Inflammatory macrophage treated with lipopolysaccharide for 4 hours (primary cell): ENCODE data around the gene MFSD6.
"Not testable (repeated sequence)": the region's sequence is repeated elsewhere in the genome, so short reads cannot be mapped to it uniquely, and the experiment has no call there.

Experiments
- DNase-seq: peaks from one replicate; pipeline ENCODE4 v3.0.0-alpha.2; 2020

MFSD6 gene

DNA sequence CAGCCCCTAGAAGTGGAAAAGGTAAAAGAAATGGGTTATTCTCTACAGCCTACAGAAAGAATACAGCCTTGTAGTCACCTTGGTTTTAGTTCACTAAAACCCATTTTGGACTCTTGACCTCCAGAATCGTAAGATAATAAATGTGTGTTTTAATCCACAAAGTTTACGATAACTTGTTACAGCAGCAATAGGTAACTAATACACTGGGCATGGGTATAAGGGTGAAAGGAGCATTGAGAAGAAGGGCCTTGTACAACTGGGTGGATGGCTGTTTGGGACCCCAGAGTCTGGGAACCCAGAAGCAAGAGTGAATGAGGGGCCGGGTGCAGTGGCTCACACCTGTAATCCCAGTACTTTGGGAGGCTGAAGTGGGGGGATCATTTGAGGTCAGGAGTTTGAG lies 2.2 kb upstream of the MFSD6 start:
- DNase-seq: no peak

DNA sequence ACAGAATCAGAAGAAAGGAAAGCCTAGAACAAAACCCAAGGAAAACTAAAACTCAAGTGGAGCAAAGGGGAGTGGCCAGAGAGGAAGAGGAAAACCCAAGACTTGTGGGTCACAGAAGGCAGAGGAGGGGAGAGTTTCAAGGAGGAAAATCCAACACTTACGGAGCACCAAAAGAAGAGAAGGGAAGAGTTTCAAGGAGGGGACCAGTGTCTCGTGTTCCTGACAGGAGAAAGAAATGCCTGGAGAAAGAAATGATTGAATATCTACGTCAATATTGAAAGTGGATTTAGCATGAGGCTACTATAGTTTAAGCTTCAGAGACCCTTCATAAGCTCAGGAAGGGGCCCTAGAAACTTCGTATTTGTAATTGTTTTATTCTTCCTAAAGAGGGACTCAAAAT lies 1.4 kb upstream of the MFSD6 start:
- no peak for DNase-seq

DNA sequence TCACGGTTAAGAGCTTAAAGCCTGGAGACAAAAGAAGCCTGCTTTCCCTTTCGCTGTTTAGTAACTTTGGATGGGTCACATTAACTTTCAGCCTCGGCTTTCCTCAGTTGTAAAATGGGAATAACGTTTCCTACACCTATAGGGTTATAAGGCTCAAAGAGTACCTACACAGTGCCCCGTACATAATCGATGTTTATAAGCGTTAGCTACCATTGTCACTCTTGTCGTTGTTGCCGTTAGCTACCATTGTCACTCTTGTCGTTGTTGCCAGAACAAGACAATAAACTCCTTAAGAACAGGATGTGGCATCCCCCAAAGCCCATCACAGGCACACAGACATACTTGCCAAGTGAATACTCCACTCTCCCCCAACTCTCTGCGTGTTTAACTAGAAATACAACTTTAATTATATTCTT lies 901 bp upstream of the MFSD6 start:
- DNase-seq: no peak

DNA sequence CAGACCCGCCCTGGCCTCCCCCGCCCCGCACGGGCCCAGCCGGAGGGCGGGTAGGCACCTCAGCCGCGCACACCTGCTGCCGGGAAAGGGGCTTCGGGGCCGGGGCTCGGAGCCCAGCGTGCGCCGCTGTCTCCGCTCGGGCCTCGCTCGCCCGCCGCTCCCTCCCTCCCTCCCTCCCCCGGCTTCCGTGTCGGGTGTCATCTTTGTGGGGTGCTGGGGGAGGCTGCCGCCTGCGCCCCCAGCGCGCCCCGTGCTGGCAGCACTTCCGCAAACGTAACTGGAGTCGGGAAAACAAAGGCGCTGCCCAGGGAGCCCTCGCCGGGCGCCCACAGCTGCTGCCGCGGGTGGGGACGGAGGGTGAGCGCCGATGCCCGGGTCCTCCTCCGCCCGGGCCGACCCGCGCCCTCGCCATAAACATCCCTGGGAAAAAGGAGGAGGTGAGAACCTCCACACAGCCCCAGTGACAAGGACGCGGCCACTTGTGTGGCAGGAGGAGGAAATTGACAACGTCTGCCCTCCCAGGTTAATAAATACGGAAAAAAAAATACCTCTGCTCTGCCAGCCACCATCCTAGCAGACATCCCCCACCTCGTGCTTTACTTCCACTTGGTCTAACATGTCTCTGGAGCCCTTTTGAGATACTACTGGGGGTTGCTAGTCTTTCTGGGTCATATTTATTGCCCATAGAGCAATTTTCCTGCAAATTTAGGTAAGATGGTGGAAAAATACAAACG lies 550 bp downstream of the MFSD6 start:
- peak; percentile 53 for DNase-seq

DNA sequence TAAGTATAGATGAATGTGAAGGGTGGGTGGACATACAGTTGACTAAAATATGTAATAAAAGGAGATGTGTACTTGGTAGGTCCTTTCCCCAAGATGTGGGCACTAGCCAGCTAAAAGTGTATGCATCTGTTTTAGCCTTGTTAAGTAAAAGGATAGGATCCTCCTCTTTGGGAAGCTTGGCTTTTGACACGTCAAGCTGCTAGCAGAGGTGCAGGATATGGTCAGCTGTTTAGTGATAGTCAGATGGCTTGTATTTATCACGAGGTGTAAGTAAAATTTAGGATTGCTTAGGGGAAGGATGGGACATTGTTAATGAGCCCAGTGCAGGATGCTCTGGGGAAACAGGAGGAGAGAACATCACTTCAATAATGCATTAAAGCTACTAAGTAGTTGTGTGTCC lies 1.5 kb downstream of the MFSD6 start:
- no peak for DNase-seq

DNA sequence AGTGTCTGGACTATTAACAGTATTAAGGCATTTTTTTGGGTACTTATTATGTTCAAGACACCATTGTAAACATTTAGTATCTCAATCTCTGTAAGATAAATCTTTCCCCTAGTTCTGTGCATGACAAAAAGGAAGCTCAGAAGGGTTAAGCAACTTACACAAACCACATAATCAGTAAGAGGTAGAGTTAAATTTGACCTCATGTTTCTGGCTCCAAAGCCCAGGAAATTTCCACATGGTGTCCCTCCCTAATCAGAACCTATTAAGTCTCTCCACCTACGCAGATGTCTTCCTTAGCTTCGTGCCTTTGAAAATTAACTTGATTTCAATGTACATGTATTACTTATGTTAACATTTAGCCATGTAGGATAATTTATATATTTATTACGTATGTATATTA lies 2.0 kb downstream of the MFSD6 start:
- peak; percentile 59 for DNase-seq

DNA sequence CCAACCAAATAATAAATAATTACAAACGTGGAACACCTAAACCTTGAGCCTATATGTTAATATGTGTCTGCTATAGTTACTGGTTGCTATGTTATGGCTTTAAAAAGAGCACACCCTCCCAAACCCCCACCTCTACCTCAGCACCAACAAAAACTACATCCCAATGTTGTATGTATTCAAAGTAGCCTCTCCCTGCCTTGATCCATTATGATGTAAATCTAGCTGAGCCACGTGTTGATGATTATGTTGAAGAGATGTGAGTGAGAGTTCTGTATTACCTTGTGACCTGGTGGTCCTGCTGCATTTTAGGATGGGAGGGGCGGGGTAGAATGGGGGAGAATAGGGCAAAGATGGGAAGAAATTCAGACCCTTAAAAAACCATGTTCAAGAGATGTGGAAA lies 4.8 kb downstream of the MFSD6 start:
- no peak for DNase-seq

DNA sequence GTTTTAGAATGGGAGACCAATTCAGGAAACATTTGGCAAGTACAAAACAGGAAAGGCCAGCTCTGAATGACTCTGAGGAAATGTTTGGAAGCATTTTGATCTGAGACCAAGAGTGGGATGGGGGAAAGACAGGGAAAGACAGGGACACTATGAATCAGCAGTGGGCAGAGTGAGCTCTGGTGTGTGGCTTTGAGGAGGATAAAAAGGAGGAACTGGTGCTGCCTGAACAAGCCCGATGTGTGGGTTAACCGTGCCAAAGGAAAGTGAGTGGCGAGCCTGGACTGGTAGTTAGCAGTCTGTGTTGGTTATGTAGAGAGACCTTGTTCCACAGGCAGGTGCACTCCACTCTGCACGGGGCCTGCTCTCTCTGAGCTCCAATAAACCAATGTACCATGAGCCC lies 5.3 kb downstream of the MFSD6 start:
- DNase-seq: peak; percentile 55

DNA sequence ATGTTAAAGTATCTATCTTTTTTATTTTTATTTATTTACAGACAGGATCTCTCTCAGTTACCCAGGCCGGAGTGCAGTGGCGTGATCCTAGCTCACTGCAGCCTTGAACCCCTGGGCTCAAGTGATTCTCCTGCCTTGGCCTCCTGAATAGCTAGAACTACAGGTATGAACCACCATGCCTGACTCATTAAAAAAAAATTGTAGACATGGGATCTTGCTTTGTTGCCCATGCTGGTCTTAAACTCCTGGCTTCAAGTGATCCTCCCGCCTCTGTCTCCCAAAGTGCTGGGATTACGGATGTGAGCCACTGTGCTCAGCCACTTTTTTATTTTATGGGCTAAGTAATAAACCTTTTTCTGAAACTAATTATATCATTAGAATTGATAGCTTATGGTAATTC lies 7.1 kb downstream of the MFSD6 start:
- DNase-seq: no peak

DNA sequence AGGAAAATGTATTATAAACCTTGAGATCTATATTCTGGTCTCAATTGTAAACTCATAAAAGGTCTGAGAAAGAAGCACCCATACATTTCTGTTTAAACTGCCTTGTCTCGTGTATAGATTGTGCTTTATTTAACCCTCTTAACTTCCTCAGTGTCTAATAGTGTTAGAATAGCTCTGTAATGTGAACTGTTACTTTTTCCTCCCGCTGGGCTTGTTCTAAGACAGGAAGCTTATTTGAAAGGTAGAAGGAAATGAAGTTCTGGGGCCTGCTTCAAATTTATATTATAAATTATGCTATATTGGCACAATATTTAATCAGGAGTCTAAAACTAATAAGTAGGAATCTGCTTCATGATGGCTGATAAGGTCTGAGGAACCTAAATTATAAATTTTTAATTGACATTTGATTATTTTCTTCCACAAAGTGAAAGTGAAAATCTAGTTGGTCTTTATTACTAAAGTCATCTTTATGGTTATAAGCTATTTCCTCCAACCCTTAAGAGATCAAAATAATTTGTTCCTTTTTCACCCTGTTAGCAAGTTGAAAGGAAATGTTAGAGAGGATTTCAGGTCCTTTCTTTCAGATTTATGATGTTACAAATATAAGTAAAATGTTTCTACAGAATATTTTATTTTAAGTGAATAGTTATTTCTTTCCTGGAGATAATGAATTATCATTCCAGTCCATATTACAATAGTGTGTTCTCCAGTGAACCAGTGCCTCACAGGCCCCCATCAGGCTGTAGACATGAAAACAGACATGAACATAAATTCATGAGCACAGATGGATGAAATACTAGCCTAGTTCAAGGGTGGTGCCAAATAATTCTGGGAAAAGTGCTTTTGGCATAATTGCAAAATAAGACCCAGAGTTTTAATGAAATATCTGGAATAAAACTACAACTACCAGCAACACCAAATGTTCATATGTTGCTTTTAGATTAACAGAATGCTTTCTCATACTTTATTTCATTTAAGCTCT lies 7.9 kb downstream of the MFSD6 start:
- DNase-seq: peak; percentile 24

DNA sequence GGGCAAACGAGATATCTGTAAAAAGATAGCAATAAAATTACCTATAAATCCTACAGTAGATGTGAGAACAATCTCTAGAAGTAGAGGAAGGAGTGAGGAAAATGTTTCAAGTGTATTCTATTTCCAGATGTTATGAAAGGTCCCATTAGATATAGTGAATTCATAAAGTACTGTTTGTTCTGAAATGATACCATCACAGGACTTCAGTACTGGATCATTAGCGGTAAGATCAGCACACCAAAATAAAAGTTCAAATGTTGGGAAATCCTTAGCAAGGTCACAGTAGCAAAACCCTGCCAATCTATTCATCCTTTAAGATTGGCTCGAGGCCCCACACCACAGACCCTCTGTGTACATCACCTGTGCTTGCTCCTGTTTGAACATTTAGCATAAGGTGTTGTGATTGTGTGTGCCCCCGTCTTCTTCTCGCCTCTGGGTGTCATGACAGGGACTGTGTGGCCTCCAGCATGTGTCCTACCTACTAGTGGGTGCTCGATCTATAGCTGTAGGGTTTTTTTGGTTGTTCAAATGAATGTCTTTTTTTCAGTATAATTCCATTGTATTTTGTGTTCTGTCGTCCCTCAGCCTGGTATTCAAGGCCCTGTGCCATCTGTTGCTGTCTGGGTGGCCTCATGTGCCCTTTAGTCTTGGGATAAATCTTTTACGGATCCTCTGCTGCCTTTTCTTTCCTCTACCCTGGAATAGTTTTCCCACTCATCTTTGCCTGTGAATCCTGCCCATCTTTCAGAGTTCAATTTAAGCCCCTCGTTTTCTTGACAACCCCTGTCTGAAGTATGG lies 9.1 kb downstream of the MFSD6 start:
- no peak for DNase-seq

DNA sequence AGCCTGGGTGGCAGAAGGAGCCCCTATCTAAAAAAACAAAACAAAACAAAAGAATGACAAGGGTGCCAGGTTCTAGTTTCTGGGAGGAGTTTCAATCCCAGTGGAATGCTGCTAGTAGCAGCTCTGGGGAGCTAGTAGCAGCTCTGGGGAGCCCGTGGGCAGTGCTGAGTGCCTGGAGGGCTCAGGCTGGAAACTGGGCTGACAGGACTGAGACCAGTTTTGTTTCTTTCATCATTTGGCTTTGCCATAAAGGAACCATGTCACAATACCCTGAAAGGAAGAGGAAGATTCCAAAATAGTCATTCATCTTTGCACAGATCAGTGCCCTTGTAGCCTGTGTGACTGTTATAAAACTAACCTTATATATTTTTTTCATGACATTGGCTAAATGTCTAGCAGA lies 10.6 kb downstream of the MFSD6 start:
- peak; percentile 53 for DNase-seq

DNA sequence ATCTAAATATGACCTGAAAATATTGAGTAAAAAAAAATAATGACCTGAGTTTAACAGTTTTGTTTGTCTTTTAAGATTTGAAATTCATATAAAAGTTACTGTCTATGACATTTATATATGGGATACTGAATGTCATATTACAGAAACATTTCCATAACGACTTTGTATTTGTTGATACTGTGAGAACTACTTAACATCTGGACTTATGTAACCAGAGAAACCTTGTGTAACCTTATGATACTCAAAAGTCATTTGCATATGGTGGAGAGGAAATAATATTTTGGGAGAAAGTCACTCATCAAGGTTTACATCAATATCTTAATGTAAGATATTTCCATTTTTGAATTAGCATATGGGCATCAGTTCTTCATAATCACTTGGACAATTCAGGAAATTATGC lies 12.6 kb downstream of the MFSD6 start:
- peak; percentile 53 for DNase-seq

DNA sequence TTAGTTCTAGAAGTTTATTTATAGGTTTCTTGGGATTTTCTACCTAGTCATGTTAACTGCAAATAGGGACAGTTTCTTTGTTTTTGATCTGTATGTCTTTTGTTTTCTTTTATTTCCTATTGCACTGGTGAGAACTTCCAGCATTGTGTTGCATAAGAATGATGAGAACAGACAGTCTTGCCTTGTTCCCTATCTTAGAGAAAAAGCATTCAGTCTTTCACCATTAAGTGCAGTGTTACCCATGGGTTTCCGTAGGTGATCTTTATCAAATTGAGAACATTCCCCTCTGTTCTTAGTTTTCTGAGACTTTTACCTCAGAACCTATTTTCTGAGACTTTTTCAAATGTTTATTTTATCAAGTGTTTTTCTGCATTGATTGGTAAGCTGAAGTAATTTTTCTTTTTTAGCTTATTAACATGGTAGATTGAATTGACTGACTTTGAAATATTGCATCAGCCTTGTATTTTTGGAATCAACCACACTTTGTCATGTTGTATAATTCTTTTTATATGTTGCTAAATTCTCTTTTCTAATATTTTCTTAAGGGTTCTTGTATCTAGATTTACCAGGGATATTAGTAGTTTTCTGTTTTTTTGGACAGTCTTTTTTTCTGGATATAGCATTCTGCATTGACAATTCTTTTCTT lies 17.2 kb downstream of the MFSD6 start:
- DNase-seq: peak; percentile 73

DNA sequence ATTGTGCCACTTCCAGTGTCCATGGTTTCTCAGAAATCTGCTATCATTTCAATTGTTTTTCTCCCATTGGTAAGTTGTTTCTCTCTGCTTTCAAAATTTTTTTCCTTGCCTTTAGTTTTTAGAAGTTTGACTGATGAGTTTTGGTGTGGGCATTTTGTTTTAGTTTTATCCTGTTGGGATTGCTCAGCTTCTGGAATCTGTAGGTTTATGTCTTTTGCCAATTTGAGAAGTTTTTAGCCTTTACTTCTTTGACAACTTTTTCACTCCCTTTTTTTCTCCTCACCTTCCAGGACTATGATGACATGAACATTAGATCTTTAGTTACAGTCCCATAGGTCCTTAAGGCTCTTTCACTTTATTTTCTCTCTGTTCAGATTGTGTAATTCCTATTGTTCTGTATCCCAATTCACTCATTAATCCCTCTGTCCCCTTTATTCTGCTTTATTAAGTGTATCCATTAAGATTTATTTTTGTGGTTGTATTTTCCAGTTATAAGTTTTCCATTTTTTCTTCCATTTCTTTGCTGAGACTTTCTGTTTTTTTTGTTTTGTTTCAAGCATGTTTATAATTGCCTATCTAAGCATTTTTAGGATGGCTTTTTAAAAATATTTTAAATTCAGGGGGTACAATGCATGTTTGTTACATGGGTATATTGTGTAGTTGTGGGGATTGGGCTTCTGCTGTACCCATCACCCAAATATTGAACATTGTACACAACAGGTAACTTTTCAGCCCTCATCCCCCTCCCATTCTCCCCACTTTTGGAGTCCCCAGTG lies 17.9 kb downstream of the MFSD6 start:
- no peak for DNase-seq

DNA sequence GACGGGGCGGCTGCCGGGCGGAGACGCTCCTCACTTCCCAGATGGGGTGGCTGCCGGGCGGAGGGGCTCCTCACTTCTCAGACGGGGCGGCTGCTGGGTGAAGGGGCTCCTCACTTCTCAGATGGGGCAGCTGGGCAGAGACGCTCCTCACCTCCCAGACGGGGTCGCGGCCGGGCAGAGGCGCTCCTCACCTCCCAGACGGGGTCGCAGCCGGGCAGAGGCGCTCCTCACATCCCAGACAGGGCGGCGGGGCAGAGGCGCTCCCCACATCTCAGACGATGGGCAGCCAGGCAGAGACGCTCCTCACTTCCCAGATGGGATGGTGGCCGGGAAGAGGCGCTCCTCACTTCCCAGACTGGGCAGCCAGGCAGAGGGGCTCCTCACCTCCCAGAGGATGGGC lies 22.7 kb downstream of the MFSD6 start:
- not testable (repeated sequence) for DNase-seq

DNA sequence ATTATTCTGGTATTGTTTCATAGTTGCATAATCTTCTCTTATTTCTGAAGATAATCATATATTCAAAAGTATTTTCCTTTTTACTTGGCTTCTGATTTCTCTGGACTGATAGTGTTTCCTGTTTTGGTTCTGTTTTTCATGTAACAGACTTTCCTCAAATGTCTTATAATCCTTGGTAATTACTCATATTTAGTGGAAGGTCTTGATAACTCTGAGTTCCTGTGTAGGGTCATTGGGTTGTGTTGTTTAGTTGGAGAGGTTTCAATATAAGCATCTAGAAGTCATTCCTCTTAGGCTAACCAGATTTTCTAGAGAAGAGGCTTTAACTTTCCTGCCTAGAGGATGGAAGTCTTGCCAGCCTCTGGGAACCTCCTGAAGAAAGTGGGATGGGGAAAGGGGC lies 23.8 kb downstream of the MFSD6 start:
- DNase-seq: no peak

DNA sequence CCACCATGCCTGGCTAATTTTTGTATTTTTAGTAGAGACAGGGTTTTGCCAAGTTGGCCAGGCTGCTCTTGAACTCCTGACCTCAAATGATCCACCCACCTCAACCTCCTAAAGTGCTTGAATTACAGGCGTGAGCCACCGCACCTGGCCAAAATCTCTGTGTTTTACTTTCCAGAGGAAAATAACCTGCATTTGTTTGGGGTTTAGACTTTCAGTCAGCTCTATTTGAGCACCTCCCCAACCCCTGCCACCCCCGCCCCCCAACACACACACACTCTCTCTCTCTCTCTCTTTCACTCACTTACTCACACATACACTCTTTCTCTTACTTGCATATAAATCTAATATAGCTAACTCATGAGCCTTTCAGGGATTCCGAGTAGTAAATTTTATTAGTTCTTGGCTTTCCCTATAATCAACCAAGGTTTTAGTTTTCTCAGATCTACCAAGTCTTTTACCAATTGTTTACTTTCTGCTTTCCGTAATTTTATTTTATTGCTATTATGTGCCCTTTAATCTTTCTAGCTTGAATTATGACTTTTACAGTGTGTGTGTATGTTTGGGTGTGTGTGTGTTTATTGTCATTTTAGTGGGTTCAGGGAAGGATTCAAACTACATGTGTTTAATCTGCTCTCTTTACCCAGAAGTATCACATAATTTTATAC lies 24.5 kb downstream of the MFSD6 start:
- no peak for DNase-seq

DNA sequence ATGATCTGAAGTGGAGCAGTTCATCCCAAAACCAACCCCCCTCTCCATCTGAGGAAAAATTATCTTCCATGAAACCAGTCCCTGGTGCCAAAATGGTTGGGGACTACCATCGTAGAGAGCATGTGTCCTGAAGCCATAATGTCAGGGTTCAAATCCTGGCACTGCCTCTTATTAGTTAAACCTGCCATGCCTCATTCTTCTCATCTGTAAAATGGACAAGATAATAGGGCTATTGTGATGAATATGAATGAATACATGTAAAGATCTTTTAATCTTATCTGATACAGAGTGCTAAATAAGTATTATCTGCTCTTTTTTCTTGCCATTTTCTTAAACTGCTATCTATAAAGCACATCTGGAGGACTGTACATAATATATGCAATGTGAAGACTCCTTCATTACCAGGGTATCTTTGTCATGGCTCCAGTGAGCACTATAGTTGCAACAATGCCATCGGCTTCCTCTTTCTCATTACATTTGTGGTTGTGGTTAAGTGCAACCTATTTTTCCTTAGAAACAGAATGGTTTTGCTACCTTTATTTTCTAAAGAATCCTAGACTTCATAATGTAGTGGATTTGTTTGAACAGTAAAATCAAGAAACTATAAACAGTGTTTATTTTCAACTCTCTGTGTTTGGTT lies 27.0 kb downstream of the MFSD6 start:
- DNase-seq: peak; percentile 50

DNA sequence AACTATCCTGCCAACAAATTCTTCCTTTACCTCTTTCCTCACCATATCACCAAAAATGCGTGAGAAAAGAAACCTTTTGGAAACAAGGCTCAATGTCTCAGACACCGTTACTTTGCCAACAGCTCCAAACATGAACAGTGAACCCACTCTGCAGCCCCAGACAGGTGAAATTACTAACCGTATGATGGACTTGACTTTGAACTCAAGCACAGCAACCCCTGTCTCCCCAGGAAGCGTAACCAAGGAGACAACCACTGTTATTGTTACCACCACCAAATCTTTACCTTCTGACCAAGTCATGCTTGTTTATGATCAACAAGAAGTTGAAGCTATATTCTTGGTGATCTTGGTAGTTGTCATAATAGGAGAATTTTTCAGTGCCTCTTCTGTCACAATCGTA lies 28.4 kb downstream of the MFSD6 start:
- DNase-seq: no peak

DNA sequence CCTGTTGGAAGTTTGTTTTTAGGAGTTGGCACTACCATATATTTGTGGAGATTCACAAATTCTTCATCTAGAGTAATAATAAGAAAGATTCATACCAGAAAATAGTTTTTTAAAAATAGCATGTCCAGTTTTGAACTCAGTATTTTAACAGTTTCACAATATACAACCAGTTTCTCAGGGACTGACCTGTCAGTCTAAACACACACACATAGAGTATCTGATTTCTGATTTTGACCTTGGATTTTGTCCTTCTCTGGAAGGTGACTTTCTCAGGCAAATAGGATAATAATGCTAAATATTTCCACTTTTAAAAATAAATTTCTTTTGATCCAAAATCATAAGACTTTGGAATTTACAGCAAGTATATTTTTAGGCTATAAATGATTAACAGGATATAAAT lies 32.0 kb downstream of the MFSD6 start:
- no peak for DNase-seq
